Keratinocyte (primary cell): ENCODE data around the gene ZNF135. TPM values are rescaled to one million over a fixed set of nuclear protein-coding genes. Genes with fewer than 3 reads are reported as not detected.

Experiments
- DNase-seq: peaks from one replicate; pipeline ENCODE4 v3.0.0-alpha.2; 2011; ENCODE audit warnings: low read depth, missing footprints, low spot score
- FAIRE-seq: peaks from 2 replicates; lab custom pipeline; 2011; peaks lifted over from hg19 to GRCh38; lab: Jason Lieb, UNC
- H2AFZ ChIP-seq: 2 replicates; pipeline ENCODE4 v1.6.0; 2012; ENCODE audit warnings: low read length, control low read depth, inconsistent platforms; ENCODE audit not compliant: control insufficient read depth
- H3K27ac ChIP-seq: 2 replicates; pipeline ENCODE4 v1.5.1; 2011; ENCODE audit warnings: low read length; ENCODE audit not compliant: control insufficient read depth, insufficient read depth
- H3K27me3 ChIP-seq: 3 replicates; pipeline ENCODE4 v1.6.0; 2011; ENCODE audit warnings: low read length; ENCODE audit not compliant: control insufficient read depth, insufficient read depth; ENCODE audit errors: extremely low read depth
- H3K36me3 ChIP-seq, 2 experiments: 2 replicates in 1 of 2; 3 replicates in 1 of 2; pipeline ENCODE4 v1.5.1; 2011; ENCODE audit warnings: low read length in 2 of 2, mild to moderate bottlenecking in 1 of 2; ENCODE audit not compliant: control insufficient read depth in 2 of 2, insufficient read depth in 2 of 2; ENCODE audit errors: extremely low read depth in 1 of 2
- H3K4me1 ChIP-seq: 3 replicates; pipeline ENCODE4 v1.5.1; 2011; ENCODE audit warnings: low read length; ENCODE audit not compliant: control insufficient read depth, insufficient read depth; ENCODE audit errors: extremely low read depth
- H3K4me2 ChIP-seq: 3 replicates; pipeline ENCODE4 v1.6.0; 2011; ENCODE audit warnings: low read depth, low read length; ENCODE audit not compliant: control insufficient read depth, insufficient read depth; ENCODE audit errors: extremely low read depth
- H3K4me3 ChIP-seq, 3 experiments: fragments of 200-600 bp in 1 of 3; sonication (generic) in 1 of 3; 2 replicates in 2 of 3; 3 replicates in 1 of 3; pipeline ENCODE4 v1.5.1; 2011 to 2016; ENCODE audit warnings: low read length in 3 of 3, mild to moderate bottlenecking in 3 of 3, control low read depth in 2 of 3, inconsistent platforms in 1 of 3, low read depth in 1 of 3, mixed read lengths in 1 of 3, mixed run types in 1 of 3, moderate library complexity in 1 of 3; ENCODE audit not compliant: control insufficient read depth in 2 of 3, insufficient read depth in 2 of 3; ENCODE audit errors: extremely low read depth in 1 of 3
- H3K79me2 ChIP-seq: 2 replicates; pipeline ENCODE4 v1.6.0; 2012; ENCODE audit warnings: low read length; ENCODE audit not compliant: control insufficient read depth, insufficient read depth
- H3K9ac ChIP-seq: 3 replicates; pipeline ENCODE4 v1.6.0; 2011; ENCODE audit warnings: low read length; ENCODE audit not compliant: control insufficient read depth, insufficient read depth; ENCODE audit errors: extremely low read depth
- H3K9me1 ChIP-seq: 3 replicates; pipeline ENCODE4 v1.6.0; 2011; ENCODE audit warnings: low read length; ENCODE audit not compliant: control insufficient read depth, insufficient read depth; ENCODE audit errors: extremely low read depth
- H3K9me3 ChIP-seq: 2 replicates; pipeline ENCODE4 v1.5.1; 2012; ENCODE audit warnings: low read depth, low read length; ENCODE audit not compliant: control insufficient read depth
- H4K20me1 ChIP-seq: 3 replicates; pipeline ENCODE4 v1.6.0; 2011; ENCODE audit warnings: low read length; ENCODE audit not compliant: control insufficient read depth, insufficient read depth; ENCODE audit errors: extremely low read depth
- CTCF ChIP-seq, 3 experiments: IDR thresholded peaks in 1 of 3; conservative IDR thresholded peaks in 1 of 3; optimal IDR thresholded peaks in 1 of 3; 2 replicates in 2 of 3; 3 replicates in 1 of 3; pipeline versions ENCODE3 to v1.5.1; 2011; ENCODE audit warnings: low read length in 3 of 3, mild to moderate bottlenecking in 3 of 3, moderate library complexity in 2 of 3, control low read depth in 1 of 3, inconsistent platforms in 1 of 3; ENCODE audit not compliant: insufficient read depth in 2 of 3; ENCODE audit errors: extremely low read depth in 1 of 3
- EZH2 ChIP-seq: IDR thresholded peaks from one replicate; pipeline ENCODE4 v1.6.1; 2012; ENCODE audit warnings: inconsistent platforms, mild to moderate bottlenecking, low read length, moderate library complexity
- dilution Hi-C: fragments of 300-500 bp; cut with MboI; formaldehyde crosslinking; loops from one replicate; pipeline ENCODE4 v1.7.0; 2020; ENCODE audit warnings: low sequenced_read_pairs; ENCODE audit not compliant: extremely low pct_ligation_motif_present
- polyA plus RNA-seq, 5 experiments: library from polyadenylated mRNA; depleted of rRNA in 3 of 5; stranded (reverse) in 3 of 5; stranded (forward) in 1 of 5; unstranded in 1 of 5; fragments of >200 nt; gene quantifications; 1 replicate in 1 of 5; 2 replicates in 3 of 5; 3 replicates in 1 of 5; pipeline versions ENCODE4 v1.2.1 to v1.2.3, GENCODE V29; 2011 to 2012; ENCODE audit warnings: missing spikeins in 2 of 5, low read depth in 1 of 5, low replicate concordance in 1 of 5

The ZNF135 gene
- polyA plus RNA-seq, 1 donor (not counting 4 experiments of a cell fraction or from before 2014, with no cell fraction given) = 3.4 TPM

GRCh38 chr19:58088521-58089052, 29.5 kb downstream of the ZNF135 start:
- dilution Hi-C loops = no loop called here
- Histone ChIP-seq H3K9me3 (peaks cover 27% of the 10 kb centered on the region), H3K9me1 (no peaks in the 10 kb centered on the region), H3K36me3 (peaks cover 0 to 12% of the 10 kb centered on the region in 2 experiments), H3K4me2 (no peak overlapping the region), H3K9ac (no peak overlapping the region), H3K79me2 (no peaks in the 10 kb centered on the region), H4K20me1 (no peaks in the 10 kb centered on the region), H3K27ac (no peak overlapping the region), H2AFZ (no peak overlapping the region), H3K4me1 (no peaks in the 10 kb centered on the region), H3K4me3 (no peak overlapping the region), H3K27me3 (no peaks in the 10 kb centered on the region)
- FAIRE-seq (no peak), DNase-seq (no peak)
- TF ChIP-seq CTCF (optimal IDR thresholded peaks at IDR 0.05 in 1 of 3, IDR thresholded peaks at IDR 0.05 in 1 of 3, conservative IDR thresholded peaks at IDR 0.05 in 1 of 3; ENCODE audit: extremely low read depth in 1 of 3, insufficient read depth in 2 of 3, low read length in 3 of 3) = no peak
- TF ChIP-seq EZH2 = no peak

- H3K9ac ChIP-seq = no peak overlapping the region
- no peaks in the 10 kb centered on the region for H3K79me2 ChIP-seq
- no peaks in the 10 kb centered on the region for H3K4me1 ChIP-seq
- DNase-seq = no peak
- dilution Hi-C loops = no loop called here
- H3K9me3 ChIP-seq = peaks cover 21% of the 10 kb centered on the region
- TF ChIP-seq EZH2 = no peak
- no peak for TF ChIP-seq CTCF (optimal IDR thresholded peaks at IDR 0.05 in 1 of 3, IDR thresholded peaks at IDR 0.05 in 1 of 3, conservative IDR thresholded peaks at IDR 0.05 in 1 of 3; ENCODE audit: extremely low read depth in 1 of 3, insufficient read depth in 2 of 3, low read length in 3 of 3)
- H3K4me2 ChIP-seq = no peak overlapping the region
- no peaks in the 10 kb centered on the region for H3K9me1 ChIP-seq
- H3K36me3 ChIP-seq = peaks cover 0 to 9% of the 10 kb centered on the region in 2 experiments
- H2AFZ ChIP-seq = no peak overlapping the region
- H3K4me3 ChIP-seq = no peak overlapping the region
- no peaks in the 10 kb centered on the region for H3K27me3 ChIP-seq
- FAIRE-seq = no peak
- no peak overlapping the region for H3K27ac ChIP-seq
- no peaks in the 10 kb centered on the region for H4K20me1 ChIP-seq
Observed at GRCh38 chr19:58089846-58090245, 30.8 kb downstream of the ZNF135 start.
